ENCODE results near the gene PPP1R12C.

DNA sequence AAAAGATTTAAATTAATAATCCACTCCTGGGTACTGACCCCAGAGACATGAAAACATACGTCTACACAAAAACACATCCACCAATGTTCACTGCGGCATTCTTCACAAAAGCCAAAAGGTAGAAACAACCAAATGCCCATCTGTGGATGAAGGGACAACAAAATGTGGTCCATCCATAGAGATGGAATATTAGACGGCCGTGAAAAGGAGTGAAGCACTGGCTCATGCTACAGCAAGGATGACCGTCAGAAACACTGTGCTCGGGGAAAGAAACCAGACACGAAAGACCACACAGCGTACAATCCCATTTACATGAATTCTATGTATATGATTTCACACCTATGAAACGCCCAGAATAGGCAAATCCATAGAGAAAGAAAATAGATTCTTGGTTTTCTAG, 60.6 kb downstream of the PPP1R12C start:
- no peak for TF ChIP-seq TSHZ2 (CRISPR knock-in tag; IDR thresholded peaks at IDR 0.05)
- TF ChIP-seq CREB5 (CRISPR knock-in tag; IDR thresholded peaks at IDR 0.05; ENCODE audit: low read depth), result no peak
